ENCODE data around the gene UBALD2. TPM values are rescaled to one million over a fixed set of nuclear protein-coding genes. Genes with fewer than 3 reads are reported as not detected.

Gene UBALD2
- total and polyA plus RNA-seq, 2 of the 13 experiments (the other 11 are each of a cell fraction or from before 2014, with no cell fraction given): 3.3 to 89.7 TPM

GRCh38 chr17:76246080-76247066 is 18.8 kb upstream of the UBALD2 start (continued):
- TF ChIP-seq MYPOP (CRISPR knock-in tag; IDR thresholded peaks at IDR 0.05): 0 out of 2 replicates have a peak, but pooled peaks have one; percentile 16
- no peak for TF ChIP-seq MLLT10 (CRISPR knock-in tag; IDR thresholded peaks at IDR 0.05)
- TF ChIP-seq ZNF383 (CRISPR knock-in tag; IDR thresholded peaks at IDR 0.05; ENCODE audit: borderline replicate concordance): no peak
- TF ChIP-seq CBX1 (IDR thresholded peaks at IDR 0.05; ENCODE audit: low read depth): no peak
- TF ChIP-seq TAF1 (CRISPR knock-in tag; IDR thresholded peaks at IDR 0.05): no peak
- no peak for TF ChIP-seq RERE (CRISPR knock-in tag; IDR thresholded peaks at IDR 0.05; ENCODE audit: low read depth)
- no peak for TF ChIP-seq NAIF1 (CRISPR knock-in tag; IDR thresholded peaks at IDR 0.05; ENCODE audit: borderline replicate concordance)
- no peak for TF ChIP-seq AKNA (CRISPR knock-in tag; IDR thresholded peaks at IDR 0.05; ENCODE audit: borderline replicate concordance)
- TF ChIP-seq ZNF224 (CRISPR knock-in tag; IDR thresholded peaks at IDR 0.05): no peak
- TF ChIP-seq FOXK1 (CRISPR knock-in tag; IDR thresholded peaks at IDR 0.05; ENCODE audit: borderline replicate concordance, low read depth): no peak
- no peak for TF ChIP-seq GMEB2 (CRISPR knock-in tag; IDR thresholded peaks at IDR 0.05; ENCODE audit: low read depth)
- no peak for TF ChIP-seq ZFP82 (CRISPR knock-in tag; IDR thresholded peaks at IDR 0.05; ENCODE audit: borderline replicate concordance)
- TF ChIP-seq PHF5A (CRISPR knock-in tag; IDR thresholded peaks at IDR 0.05; ENCODE audit: low read depth, unreplicated experiment): no peak
- no peak for TF ChIP-seq ZNF672 (CRISPR knock-in tag; IDR thresholded peaks at IDR 0.05)
- TF ChIP-seq DR1 (CRISPR knock-in tag; IDR thresholded peaks at IDR 0.05): no peak

All from HepG2 (cell line).